Cardiac fibroblast (primary cell): ENCODE data around the gene CCDC9B.

Source experiments
- DNase-seq, 2 donors: peaks; one replicate each; pipeline versions ENCODE4 v3.0.0 to v3.0.0-alpha.2; 2010; ENCODE audit warnings: low read depth in 2 of 2
- H3K4me3 ChIP-seq, 2 donors: replicated peaks in 1 of 2; 1 replicate in 1 of 2; 2 replicates in 1 of 2; pipeline ENCODE4 v1.5.1; 2011; ENCODE audit warnings: low read depth in 2 of 2, low read length in 2 of 2, mild to moderate bottlenecking in 2 of 2, moderate library complexity in 1 of 2
- CTCF ChIP-seq: IDR thresholded peaks from one replicate; pipeline ENCODE4 v1.5.1; 2011; ENCODE audit warnings: low read depth, mild to moderate bottlenecking, low read length, inconsistent platforms

CCDC9B gene

GRCh38 chr15:40357723-40358470 is 17.2 kb upstream of the CCDC9B start, which contains the start of gene DISP2:
Gene DISP2 (plus strand): TSS chr15:40358219. CDS start chr15:40358322, 103 bp downstream.
- no peak for TF ChIP-seq CTCF
- DNase-seq, result peak; percentile 74 to 81
- H3K4me3 ChIP-seq, result peak within 1 kb of the TSS; percentile 52 to 54

- no peak for TF ChIP-seq CTCF
- no peak overlapping the region for H3K4me3 ChIP-seq
- no peak for DNase-seq
These were observed 16.5 kb upstream of the CCDC9B start for GRCh38 chr15:40357246-40357645.

- H3K4me3 ChIP-seq, result no peak overlapping the region
- no peak for TF ChIP-seq CTCF
- peak in 1 of 2 donors; percentile 35 for DNase-seq
These were observed 15.3 kb upstream of the CCDC9B start for GRCh38 chr15:40355976-40356585.

- DNase-seq, result peak in 1 of 2 donors; percentile 85
- TF ChIP-seq CTCF, result peak; percentile 77
These were observed 13.9 kb upstream of the CCDC9B start for GRCh38 chr15:40354408-40355171.

GRCh38 chr15:40353697-40354096 is 13.0 kb upstream of the CCDC9B start:
- no peak overlapping the region for H3K4me3 ChIP-seq
- no peak for DNase-seq
- no peak for TF ChIP-seq CTCF

More at GRCh38 chr15:40354408-40355171, 13.9 kb upstream of the CCDC9B start:
- no peak overlapping the region for H3K4me3 ChIP-seq

- TF ChIP-seq CTCF, result no peak
- no peak for DNase-seq
- H3K4me3 ChIP-seq, result no peak overlapping the region
These were observed 11.7 kb upstream of the CCDC9B start for GRCh38 chr15:40352281-40352901.
